ENCODE data around the gene CASP14.

Gene CASP14

DNA sequence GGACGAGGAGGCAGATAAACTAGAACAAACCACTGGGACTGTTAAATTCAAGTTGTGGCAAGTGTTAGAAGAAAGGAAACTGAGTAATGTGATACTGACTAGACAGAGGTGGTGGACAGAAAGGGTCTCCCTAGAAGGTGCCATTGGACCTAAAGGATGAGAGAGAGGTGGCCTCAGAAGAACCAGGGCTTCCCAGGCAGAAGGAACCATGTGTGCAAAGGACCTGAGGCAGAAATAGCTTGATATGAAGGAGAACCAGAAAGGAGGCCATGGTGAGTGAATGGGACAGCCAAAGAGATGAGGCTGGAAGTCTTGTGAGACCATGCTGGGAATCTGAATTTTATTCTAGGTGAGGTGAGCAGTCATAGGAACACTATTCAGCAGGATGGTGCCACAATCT is 55.1 kb downstream of the CASP14 start:
- no peak for DNase-seq (ENCODE audit: low read depth)
- TF ChIP-seq, protein P1, sequence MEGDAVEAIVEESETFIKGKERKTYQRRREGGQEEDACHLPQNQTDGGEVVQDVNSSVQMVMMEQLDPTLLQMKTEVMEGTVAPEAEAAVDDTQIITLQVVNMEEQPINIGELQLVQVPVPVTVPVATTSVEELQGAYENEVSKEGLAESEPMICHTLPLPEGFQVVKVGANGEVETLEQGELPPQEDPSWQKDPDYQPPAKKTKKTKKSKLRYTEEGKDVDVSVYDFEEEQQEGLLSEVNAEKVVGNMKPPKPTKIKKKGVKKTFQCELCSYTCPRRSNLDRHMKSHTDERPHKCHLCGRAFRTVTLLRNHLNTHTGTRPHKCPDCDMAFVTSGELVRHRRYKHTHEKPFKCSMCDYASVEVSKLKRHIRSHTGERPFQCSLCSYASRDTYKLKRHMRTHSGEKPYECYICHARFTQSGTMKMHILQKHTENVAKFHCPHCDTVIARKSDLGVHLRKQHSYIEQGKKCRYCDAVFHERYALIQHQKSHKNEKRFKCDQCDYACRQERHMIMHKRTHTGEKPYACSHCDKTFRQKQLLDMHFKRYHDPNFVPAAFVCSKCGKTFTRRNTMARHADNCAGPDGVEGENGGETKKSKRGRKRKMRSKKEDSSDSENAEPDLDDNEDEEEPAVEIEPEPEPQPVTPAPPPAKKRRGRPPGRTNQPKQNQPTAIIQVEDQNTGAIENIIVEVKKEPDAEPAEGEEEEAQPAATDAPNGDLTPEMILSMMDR (conservative IDR thresholded peaks at IDR 0.05; ENCODE audit: low read depth, low read length): no peak
- H3K4me3 ChIP-seq (ENCODE audit: low read length): no peak overlapping the region

DNA sequence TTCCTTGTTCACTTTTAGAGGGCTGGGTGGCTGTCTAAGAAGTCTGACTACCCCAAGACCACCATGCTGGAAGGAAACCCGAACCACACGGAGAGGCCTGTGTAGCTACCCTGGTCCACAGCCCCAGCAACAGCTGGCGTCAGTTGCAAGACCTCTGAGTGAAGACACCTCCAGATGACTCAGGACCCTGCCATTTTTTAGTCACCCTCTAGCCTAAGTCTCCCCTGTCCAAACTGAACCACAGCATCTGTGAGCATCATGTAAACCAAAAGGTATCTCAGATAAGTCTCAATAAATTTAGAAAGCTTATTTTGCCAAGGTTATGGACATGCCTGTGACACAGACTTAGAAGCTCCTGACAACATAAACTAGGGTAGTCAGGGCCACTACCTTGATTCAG is 55.8 kb downstream of the CASP14 start:
- TF ChIP-seq, protein P1 (conservative IDR thresholded peaks at IDR 0.05; ENCODE audit: low read depth, low read length): no peak
- no peak overlapping the region for H3K4me3 ChIP-seq (ENCODE audit: low read length)

DNA sequence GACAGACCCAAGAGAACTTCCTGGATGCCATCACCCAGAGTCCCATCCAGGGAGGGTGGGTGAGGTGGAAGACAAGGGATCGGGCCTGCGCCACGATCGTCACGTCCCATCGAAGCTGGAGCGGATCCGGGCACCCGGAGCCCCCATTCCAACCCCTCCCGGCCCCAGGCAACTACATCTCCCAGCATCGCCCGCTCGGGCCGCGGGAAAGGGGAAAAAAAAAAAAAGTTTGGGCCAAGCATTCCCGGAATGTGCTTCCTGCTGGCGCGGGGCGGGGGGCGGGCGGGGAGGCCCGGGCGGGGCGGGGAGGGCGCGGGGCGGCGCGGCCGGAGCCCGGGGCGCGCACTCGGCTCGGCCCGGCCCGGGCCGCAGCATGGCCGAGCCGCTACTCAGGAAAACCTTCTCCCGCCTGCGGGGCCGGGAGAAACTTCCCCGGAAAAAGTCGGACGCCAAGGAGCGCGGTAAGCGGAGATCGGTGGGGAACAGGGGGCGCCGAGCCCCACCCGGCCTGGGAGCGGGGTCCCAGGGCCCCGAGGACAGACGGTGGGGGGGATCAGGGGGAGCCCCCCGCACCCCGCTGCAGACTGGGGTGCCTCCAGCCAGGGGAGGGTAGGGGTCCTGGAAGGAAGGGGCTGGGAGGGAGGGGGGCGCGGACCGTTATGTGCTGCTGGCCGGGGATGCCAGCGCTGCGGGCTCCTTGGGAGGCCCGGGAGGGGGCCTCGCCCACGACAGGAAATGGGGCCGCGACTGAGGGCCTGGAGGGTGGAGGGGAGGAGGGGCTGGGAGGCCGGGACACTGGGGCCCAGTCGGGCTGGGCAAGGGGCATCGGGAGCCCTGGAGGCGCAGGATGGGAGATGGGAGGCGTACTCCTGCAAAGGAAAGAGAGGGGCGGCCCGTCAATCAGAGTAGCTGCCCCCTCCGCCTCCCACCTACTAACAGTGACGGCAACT is 58.1 kb downstream of the CASP14 start, which contains the start of gene SYDE1:
SYDE1 (plus strand) TSS at position 341 of the 950 bp plus-strand sequence; CDS start at position 374, 33 bp downstream.
- H3K4me3 ChIP-seq (ENCODE audit: low read length): peak within 1 kb of the TSS; percentile 80
- DNase-seq (ENCODE audit: low read depth): no peak
- TF ChIP-seq, protein P1 (conservative IDR thresholded peaks at IDR 0.05; ENCODE audit: low read depth, low read length): no peak

More for the DNA sequence above, 55.8 kb downstream of the CASP14 start:
- DNase-seq (ENCODE audit: low read depth): no peak

Data from retinal pigment epithelial cell (primary cell).